Endometrium (tissue), 2 donors: Measurements from ENCODE around the gene CYTH1.
"Not testable (repeated sequence)": the region's sequence is repeated elsewhere in the genome, so short reads cannot be mapped to it uniquely, and the experiment has no call there.

Source experiments
- FAIRE-seq: peaks from 2 replicates; lab custom pipeline; 2012; peaks lifted over from hg19 to GRCh38; lab: Jason Lieb, UNC
- donor health status: control.
- donor health status: control.

Gene CYTH1

GRCh38 chr17:78788451-78788850 lies 6.4 kb upstream of the CYTH1 start:
- FAIRE-seq = no peak

- no peak for FAIRE-seq
These were observed 5.4 kb upstream of the CYTH1 start for GRCh38 chr17:78787444-78787843.

- FAIRE-seq = no peak
These were observed 3.6 kb upstream of the CYTH1 start for GRCh38 chr17:78785663-78786057.

- FAIRE-seq = no peak
These were observed 3.1 kb upstream of the CYTH1 start for GRCh38 chr17:78785011-78785662.

GRCh38 chr17:78784352-78784751 lies 2.3 kb upstream of the CYTH1 start:
- no peak for FAIRE-seq

- no peak for FAIRE-seq
These were observed 1.7 kb upstream of the CYTH1 start for GRCh38 chr17:78783711-78784324.

GRCh38 chr17:78781104-78781892 lies 775 bp downstream of the CYTH1 start:
- FAIRE-seq = no peak

- no peak for FAIRE-seq
These were observed 1.7 kb downstream of the CYTH1 start for GRCh38 chr17:78780335-78780734.

GRCh38 chr17:78779850-78780249 lies 2.2 kb downstream of the CYTH1 start:
- no peak for FAIRE-seq

- not testable (repeated sequence) for FAIRE-seq
These were observed 2.8 kb downstream of the CYTH1 start for GRCh38 chr17:78779286-78779651.

- no peak for FAIRE-seq
These were observed 4.2 kb downstream of the CYTH1 start for GRCh38 chr17:78777881-78778280.

GRCh38 chr17:78774956-78775571 lies 7.0 kb downstream of the CYTH1 start:
- no peak for FAIRE-seq

- FAIRE-seq = no peak
These were observed 7.6 kb downstream of the CYTH1 start for GRCh38 chr17:78774453-78774852.

GRCh38 chr17:78771758-78772382 lies 10.2 kb downstream of the CYTH1 start:
- no peak for FAIRE-seq

GRCh38 chr17:78769196-78769773 lies 12.8 kb downstream of the CYTH1 start:
- FAIRE-seq = no peak

GRCh38 chr17:78767806-78768205 lies 14.3 kb downstream of the CYTH1 start:
- FAIRE-seq = no peak

GRCh38 chr17:78766743-78767294 lies 15.3 kb downstream of the CYTH1 start:
- FAIRE-seq = no peak

- no peak for FAIRE-seq
These were observed 15.8 kb downstream of the CYTH1 start for GRCh38 chr17:78766225-78766624.

- no peak for FAIRE-seq
These were observed 16.3 kb downstream of the CYTH1 start for GRCh38 chr17:78765821-78766220.

GRCh38 chr17:78764871-78765270 lies 17.2 kb downstream of the CYTH1 start:
- FAIRE-seq = no peak

- FAIRE-seq = no peak
These were observed 18.5 kb downstream of the CYTH1 start for GRCh38 chr17:78763561-78763960.
